Adrenal gland (tissue), 12 donors: ENCODE data around the gene TTC23. TPM values are rescaled to one million over a fixed set of nuclear protein-coding genes. Genes with fewer than 3 reads are reported as not detected.

Source experiments
- DNase-seq, 7 donors: peaks; one replicate each; pipeline ENCODE4 v3.0.0-alpha.2; 2019 to 2020
- H3K27ac ChIP-seq, 5 donors: fragments of 200-600 bp; sonication (generic) in 4 of 5; 1 replicate in 3 of 5; 2 replicates in 2 of 5; pipeline versions ENCODE4 v1.5.1 to v1.8.0; 2016 to 2020; ENCODE audit warnings: mild to moderate bottlenecking in 1 of 5
- H3K27me3 ChIP-seq: fragments of 200-600 bp; 2 replicates; pipeline ENCODE4 v1.8.0; 2021
- H3K36me3 ChIP-seq, 2 donors: fragments of 200-600 bp; replicated peaks in 1 of 2; 1 replicate in 1 of 2; 2 replicates in 1 of 2; pipeline versions ENCODE4 v1.5.1 to v1.8.0; 2018 to 2022
- H3K4me1 ChIP-seq, 2 donors: fragments of 200-600 bp; replicated peaks in 1 of 2; 1 replicate in 1 of 2; 2 replicates in 1 of 2; pipeline versions ENCODE4 v1.5.1 to v1.8.0; 2018 to 2021
- H3K4me3 ChIP-seq, 4 donors: fragments of 200-600 bp; sonication (generic) in 3 of 4; one replicate each; pipeline ENCODE4 v1.5.1; 2016 to 2018
- H3K9me3 ChIP-seq, 3 donors: fragments of 200-600 bp; sonication (generic) in 1 of 3; replicated peaks in 1 of 3; 1 replicate in 2 of 3; 2 replicates in 1 of 3; pipeline versions ENCODE4 v1.5.1 to v1.8.0; 2016 to 2021
- CTCF ChIP-seq, 6 experiments: fragments of 450-650 bp in 4 of 6; fragments of 200-600 bp in 2 of 6; sonication (generic) in 1 of 6; IDR thresholded peaks; 1 replicate in 5 of 6; 2 replicates in 1 of 6; pipeline versions ENCODE4 v1.5.1 to v1.8.0; 2016 to 2021; ENCODE audit warnings: antibody characterized with exemption in 6 of 6, mild to moderate bottlenecking in 2 of 6, moderate library complexity in 1 of 6
- POLR2A ChIP-seq, 2 donors: fragments of 450-650 bp; IDR thresholded peaks; one replicate each; pipeline ENCODE4 v1.6.1; 2017; ENCODE audit warnings: antibody characterized with exemption in 2 of 2, mild to moderate bottlenecking in 2 of 2, moderate library complexity in 1 of 2
- WGBS, 4 donors: extraction: QIAGEN DNeasy Blood & Tissue Kit in 2 of 4; methylation state at CpG; one replicate each; pipeline versions ENCODE4 v1.1.5 to v1.1.7; 2013 to 2017; 5-methylcytosine and 5-hydroxymethylcytosine counted together
- intact Hi-C, 2 donors: fragments of 100-400 bp; cut with DNase I; formaldehyde crosslinking; loops; one replicate each; pipeline versions ENCODE4 v1.14.1 to v1.15.0; 2022 to 2023
- polyA plus RNA-seq, 3 donors: library from polyadenylated mRNA; stranded (reverse); fragments of 200-250 nt in 2 of 3; fragments of 350-450 nt in 1 of 3; fragmentation: Illumina TruSeq in 1 of 3; extraction: RNeasy Lipid Tissue Mini Kit (QIAGEN cat#74804) in 1 of 3; gene quantifications; one replicate each; pipeline ENCODE4 v1.2.3, GENCODE V29; 2013 to 2014
- total RNA-seq, 9 donors: library from RNA; depleted of rRNA in 4 of 9; stranded (reverse); fragments of >200 nt in 4 of 9; fragments of 120-200 nt in 1 of 9; fragmentation: NEBNext Ultra II Directional in 1 of 9; extraction: Animal tissue kit (Norgen Biotek cat#: 25700) in 1 of 9; gene quantifications; one replicate each; pipeline versions ENCODE4 v1.1.0 to v1.2.4, GENCODE V29; 2013 to 2023
- donor health status: healthy with polysubstance abuse.
- donor health status: Bipolar disorder and iron deficiency.
- donor health status: DM: yes; HTN: yes; CAD: no.
- donor health status: DM: no; HTN: no; CAD: no.
- donor health status: DM: no; HTN: no; CAD: no.
- donor health status: DM: yes; HTN: yes; CAD: no.

Gene TTC23
- total and polyA plus RNA-seq, 12 donors, result 10.9 to 42.0 (median 22.6) TPM

- Histone ChIP-seq H3K4me3 (no peak overlapping the region), H3K27me3 (no peaks in the 10 kb centered on the region), H3K9me3 (no peaks in the 10 kb centered on the region), H3K36me3 (no peaks in the 10 kb centered on the region), H3K4me1 (peaks cover 0 to 12% of the 10 kb centered on the region in 2 donors), H3K27ac (peak overlapping the region in 1 of 5 donors; percentile 1)
- DNase-seq, result no peak
- TF ChIP-seq CTCF (IDR thresholded peaks at IDR 0.05), result no peak
- no peak for TF ChIP-seq POLR2A (IDR thresholded peaks at IDR 0.05)
- WGBS, 4 donors, result 85 to 94% (median 89%) methylated on average over 5 of the region's 5 CpGs
- intact Hi-C loops, result no loop called here
Measured at GRCh38 chr15:99142562-99142961, 106.8 kb downstream of the TTC23 start.

GRCh38 chr15:99141943-99142342, 107.4 kb downstream of the TTC23 start:
- intact Hi-C loops, result no loop called here

GRCh38 chr15:99140590-99140989, 108.8 kb downstream of the TTC23 start:
- no peaks in the 10 kb centered on the region for H3K27me3 ChIP-seq
- H3K9me3 ChIP-seq, result no peaks in the 10 kb centered on the region
- H3K4me1 ChIP-seq, result peaks cover 0 to 12% of the 10 kb centered on the region in 2 donors
- WGBS, 4 donors, result 97 to 99% (median 97%) methylated on average over 4 of the region's 4 CpGs
- H3K4me3 ChIP-seq, result no peak overlapping the region
- peaks cover 0 to 7% of the 10 kb centered on the region in 2 donors for H3K36me3 ChIP-seq
- intact Hi-C loops, result no loop called here
- no peak for TF ChIP-seq POLR2A (IDR thresholded peaks at IDR 0.05)
- TF ChIP-seq CTCF (IDR thresholded peaks at IDR 0.05), result no peak
- no peak overlapping the region for H3K27ac ChIP-seq
- no peak for DNase-seq

More at GRCh38 chr15:99141943-99142342, 107.4 kb downstream of the TTC23 start:
- Histone ChIP-seq H3K9me3 (no peaks in the 10 kb centered on the region), H3K36me3 (peaks cover 0 to 3% of the 10 kb centered on the region in 2 donors), H3K4me3 (no peak overlapping the region), H3K27ac (no peak overlapping the region), H3K4me1 (peaks cover 0 to 12% of the 10 kb centered on the region in 2 donors), H3K27me3 (no peaks in the 10 kb centered on the region)
- TF ChIP-seq CTCF (IDR thresholded peaks at IDR 0.05) (no peak), POLR2A (IDR thresholded peaks at IDR 0.05) (no peak)
- peak in 1 of 7 donors; percentile 31 for DNase-seq
- 76 to 92% (median 90%) methylated on average over 4 of the region's 4 CpGs for WGBS, 4 donors

GRCh38 chr15:99139276-99139675, 110.1 kb downstream of the TTC23 start:
- H3K36me3 ChIP-seq, result peaks cover 0 to 11% of the 10 kb centered on the region in 2 donors
- TF ChIP-seq CTCF (IDR thresholded peaks at IDR 0.05) (no peak), POLR2A (IDR thresholded peaks at IDR 0.05) (no peak)
- intact Hi-C loops, result no loop called here
- no peaks in the 10 kb centered on the region for H3K9me3 ChIP-seq
- 86 to 95% (median 93%) methylated on average over 4 of the region's 4 CpGs for WGBS, 4 donors
- no peak overlapping the region for H3K4me3 ChIP-seq
- H3K27me3 ChIP-seq, result no peaks in the 10 kb centered on the region
- peak in 1 of 7 donors; percentile 41 for DNase-seq
- peaks cover 3 to 25% of the 10 kb centered on the region in 2 donors for H3K4me1 ChIP-seq
- H3K27ac ChIP-seq, result no peak overlapping the region
